Activated CD4-positive, alpha-beta memory T cell treated with anti-CD3 and anti-CD28 coated beads for 36 hours (primary cell): ENCODE results near the gene GALNS. TPM values are rescaled to one million over a fixed set of nuclear protein-coding genes. Genes with fewer than 3 reads are reported as not detected.
"Not testable (repeated sequence)": the region's sequence is repeated elsewhere in the genome, so short reads cannot be mapped to it uniquely, and the experiment has no call there.

Experiments
- CTCF ChIA-PET: fragments of 350-600 bp; sonication (Branson Sonifier 250); formaldehyde crosslinking; loops from one replicate; lab custom pipeline; 2021; ENCODE audit warnings: antibody characterized with exemption, inconsistent platforms; lab: Charles Lee
- POLR2A ChIA-PET: fragments of 350-600 bp; sonication (Branson Sonifier 250); formaldehyde crosslinking; loops from one replicate; lab custom pipeline; 2021; ENCODE audit warnings: antibody characterized with exemption; lab: Charles Lee
- DNase-seq: peaks from one replicate; pipeline ENCODE4 v3.0.0-alpha.2; 2020
- H3K27ac Mint-ChIP-seq: one replicate; pipeline ENCODE4 v1.8.0; 2021; ENCODE audit warnings: mixed read lengths
- H3K27me3 Mint-ChIP-seq: one replicate; pipeline ENCODE4 v1.8.0; 2021; ENCODE audit warnings: mixed read lengths
- H3K36me3 Mint-ChIP-seq: one replicate; pipeline ENCODE4 v1.8.0; 2021; ENCODE audit warnings: mixed read lengths
- H3K4me1 Mint-ChIP-seq: one replicate; pipeline ENCODE4 v1.8.0; 2021; ENCODE audit warnings: low read depth, mixed read lengths
- H3K4me3 Mint-ChIP-seq: one replicate; pipeline ENCODE4 v1.8.0; 2021; ENCODE audit warnings: mild to moderate bottlenecking, mixed read lengths
- H3K9me3 Mint-ChIP-seq: one replicate; pipeline ENCODE4 v1.8.0; 2021; ENCODE audit warnings: mixed read lengths
- intact Hi-C: fragments of 100-400 bp; cut with micrococcal nuclease; formaldehyde crosslinking; loops from one replicate; pipeline ENCODE4 v1.15.1; 2023
- total RNA-seq, 2 experiments: library from RNA; stranded (reverse); gene quantifications; one replicate each; pipeline ENCODE4 v1.2.3, GENCODE V29; 2021

GALNS gene
- total RNA-seq, 2 experiments from 2014 or later, result 22.0 to 24.1 TPM

GRCh38 chr16:88834670-88835069 is 22.1 kb downstream of the GALNS start:
- Mint-ChIP-seq H3K36me3 (peaks cover 3% of the 10 kb centered on the region), H3K4me3 (no peak overlapping the region), H3K9me3 (no peaks in the 10 kb centered on the region), H3K27ac (no peak overlapping the region), H3K27me3 (no peaks in the 10 kb centered on the region), H3K4me1 (no peaks in the 10 kb centered on the region)
- intact Hi-C loops, result no loop called here
- no peak for DNase-seq
- ChIA-PET POLR2A (no interaction called here), CTCF (no interaction called here)

DNA sequence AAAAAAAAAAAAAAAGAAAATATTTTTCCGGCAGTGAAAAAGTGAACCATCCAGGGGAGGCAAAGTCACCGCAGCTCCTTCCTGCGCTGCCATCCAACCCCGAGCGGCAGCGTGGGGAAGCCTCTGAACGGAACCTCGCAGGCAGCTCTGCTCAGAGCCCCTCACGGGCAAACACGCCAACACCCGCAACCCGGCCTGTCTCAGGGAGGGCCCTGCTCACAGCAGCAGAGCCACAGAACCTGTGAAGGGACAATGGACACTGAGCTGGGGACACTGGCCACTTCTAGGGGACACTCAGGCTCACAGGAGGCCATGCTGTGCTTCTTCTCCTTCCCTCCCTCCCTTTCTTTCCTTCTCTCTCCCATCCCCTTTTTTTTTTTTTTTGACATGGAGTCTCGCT is 23.7 kb downstream of the GALNS start:
- Mint-ChIP-seq H3K4me3 (no peak overlapping the region), H3K36me3 (peaks cover 3% of the 10 kb centered on the region), H3K9me3 (no peaks in the 10 kb centered on the region), H3K27ac (no peak overlapping the region), H3K27me3 (no peaks in the 10 kb centered on the region), H3K4me1 (no peaks in the 10 kb centered on the region)
- intact Hi-C loops, result no loop called here
- POLR2A ChIA-PET, result no interaction called here
- no peak for DNase-seq
- CTCF ChIA-PET, result no interaction called here

DNA sequence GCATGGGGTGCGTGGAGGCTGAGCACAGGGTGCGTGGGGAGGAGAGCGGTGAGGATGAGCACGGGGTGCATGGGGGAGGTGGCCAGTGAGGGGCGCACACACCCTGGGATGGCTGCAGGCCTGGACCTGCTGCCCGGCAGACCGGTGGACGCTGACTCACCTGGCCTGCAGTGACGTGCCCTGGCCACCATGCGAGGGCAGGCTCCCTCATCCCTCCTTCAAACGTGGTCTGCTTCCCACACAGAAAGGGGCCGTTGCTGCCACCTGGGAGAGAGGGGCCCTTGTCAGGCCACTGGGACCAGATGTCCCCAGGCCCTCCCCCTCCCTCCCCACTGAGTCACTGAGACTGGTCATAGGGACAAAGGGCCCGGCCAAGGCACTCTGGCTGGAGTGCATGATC is 24.9 kb downstream of the GALNS start:
- no peak for DNase-seq
- no peaks in the 10 kb centered on the region for H3K4me1 Mint-ChIP-seq
- H3K4me3 Mint-ChIP-seq, result no peak overlapping the region
- H3K27ac Mint-ChIP-seq, result no peak overlapping the region
- H3K9me3 Mint-ChIP-seq, result no peaks in the 10 kb centered on the region
- intact Hi-C loops, result no loop called here
- POLR2A ChIA-PET, result no interaction called here
- peaks cover 3% of the 10 kb centered on the region for H3K36me3 Mint-ChIP-seq
- CTCF ChIA-PET, result no interaction called here
- no peaks in the 10 kb centered on the region for H3K27me3 Mint-ChIP-seq

DNA sequence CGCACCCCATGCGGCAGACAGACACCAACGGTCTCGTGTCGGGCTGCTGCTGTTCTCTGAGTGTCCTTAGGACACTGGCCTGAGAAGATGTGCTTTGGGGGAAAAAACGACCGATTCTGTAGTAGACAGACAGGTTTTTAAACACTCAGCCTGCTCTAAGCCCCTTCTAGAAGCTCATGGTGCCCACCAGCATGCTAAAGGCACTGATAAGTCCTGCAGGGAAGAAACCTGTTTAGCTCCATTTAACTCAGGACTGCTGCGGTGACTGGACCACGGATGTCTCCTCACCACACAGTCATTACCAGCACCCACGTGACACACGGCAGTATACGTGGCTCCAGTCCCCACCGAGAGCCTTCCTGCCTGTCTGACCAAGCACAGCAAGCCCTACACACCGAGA is 26.0 kb downstream of the GALNS start:
- CTCF ChIA-PET, result interaction anchor here (1.1 kb wide), 1 partner anchor 18 kb away, joined by 4 read pairs; no protein-coding TSS in a partner anchor

GRCh38 chr16:88830258-88830657 is 26.5 kb downstream of the GALNS start:
- Mint-ChIP-seq H3K36me3 (peaks cover 2% of the 10 kb centered on the region), H3K4me3 (no peak overlapping the region), H3K4me1 (no peaks in the 10 kb centered on the region), H3K27ac (no peak overlapping the region), H3K9me3 (no peaks in the 10 kb centered on the region), H3K27me3 (no peaks in the 10 kb centered on the region)
- CTCF ChIA-PET, result interaction anchor here (1.1 kb wide), 1 partner anchor 18 kb away, joined by 4 read pairs; no protein-coding TSS in a partner anchor
- DNase-seq, result no peak
- POLR2A ChIA-PET, result no interaction called here
- intact Hi-C loops, result no loop called here

More for the DNA sequence above, 26.0 kb downstream of the GALNS start:
- intact Hi-C loops, result no loop called here
- no peak for DNase-seq
- Mint-ChIP-seq H3K27ac (no peak overlapping the region), H3K36me3 (peaks cover 3% of the 10 kb centered on the region), H3K4me1 (no peaks in the 10 kb centered on the region), H3K27me3 (no peaks in the 10 kb centered on the region), H3K4me3 (no peak overlapping the region), H3K9me3 (no peaks in the 10 kb centered on the region)
- POLR2A ChIA-PET, result no interaction called here

DNA sequence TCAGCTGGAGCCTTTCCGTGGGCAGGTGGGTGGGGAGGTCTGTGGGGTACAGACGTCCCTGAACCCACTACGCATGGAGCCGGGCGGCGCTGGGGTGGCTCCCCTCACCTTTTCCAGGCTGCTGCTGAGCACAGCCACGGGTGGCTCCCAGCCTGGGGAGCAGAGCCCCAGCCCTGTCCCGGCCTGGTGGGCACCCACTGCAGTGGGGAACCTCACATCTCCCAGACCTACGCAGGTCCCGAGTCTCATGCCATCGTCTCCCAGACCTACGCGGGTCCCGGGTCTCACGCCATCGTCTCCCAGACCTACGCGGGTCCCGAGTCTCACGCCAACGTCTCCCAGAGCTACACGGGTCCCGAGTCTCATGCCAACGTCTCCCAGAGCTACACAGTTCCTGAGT is 28.0 kb downstream of the GALNS start:
- intact Hi-C loops, result no loop called here
- POLR2A ChIA-PET, result interaction anchor here (0.5 kb wide), 1 partner anchor 26 kb away, joined by 4 read pairs; no protein-coding TSS in a partner anchor

DNA sequence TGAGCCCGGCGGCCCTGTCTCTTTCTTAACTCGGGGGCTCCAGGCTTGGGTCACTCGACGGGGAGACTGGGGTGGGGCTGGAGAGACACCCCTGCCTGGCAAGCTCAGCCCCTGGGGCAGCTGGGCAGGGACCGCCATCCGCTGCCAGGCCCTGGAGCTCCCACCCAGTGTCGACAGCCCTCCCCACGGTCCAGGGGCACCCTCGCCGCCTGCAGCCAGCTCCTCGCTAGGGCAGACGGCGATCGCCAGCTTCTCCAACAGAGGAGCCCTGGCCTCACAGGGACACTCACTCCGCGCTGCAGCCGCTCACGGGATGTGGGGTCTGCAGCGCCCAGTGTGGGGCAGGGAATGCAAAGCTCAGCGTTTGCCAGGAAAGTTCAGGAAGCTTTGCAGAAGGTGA is 29.0 kb downstream of the GALNS start:
- Mint-ChIP-seq H3K9me3 (no peaks in the 10 kb centered on the region), H3K4me3 (no peak overlapping the region), H3K4me1 (no peaks in the 10 kb centered on the region), H3K27me3 (no peaks in the 10 kb centered on the region), H3K27ac (no peak overlapping the region), H3K36me3 (no peaks in the 10 kb centered on the region)
- ChIA-PET CTCF (no interaction called here), POLR2A (no interaction called here)
- intact Hi-C loops, result no loop called here
- no peak for DNase-seq

More for the DNA sequence above, 28.0 kb downstream of the GALNS start:
- CTCF ChIA-PET, result no interaction called here
- no peak overlapping the region for H3K27ac Mint-ChIP-seq
- no peak overlapping the region for H3K4me3 Mint-ChIP-seq
- H3K27me3 Mint-ChIP-seq, result no peaks in the 10 kb centered on the region
- DNase-seq, result no peak
- H3K4me1 Mint-ChIP-seq, result no peaks in the 10 kb centered on the region
- H3K36me3 Mint-ChIP-seq, result no peaks in the 10 kb centered on the region
- no peaks in the 10 kb centered on the region for H3K9me3 Mint-ChIP-seq

DNA sequence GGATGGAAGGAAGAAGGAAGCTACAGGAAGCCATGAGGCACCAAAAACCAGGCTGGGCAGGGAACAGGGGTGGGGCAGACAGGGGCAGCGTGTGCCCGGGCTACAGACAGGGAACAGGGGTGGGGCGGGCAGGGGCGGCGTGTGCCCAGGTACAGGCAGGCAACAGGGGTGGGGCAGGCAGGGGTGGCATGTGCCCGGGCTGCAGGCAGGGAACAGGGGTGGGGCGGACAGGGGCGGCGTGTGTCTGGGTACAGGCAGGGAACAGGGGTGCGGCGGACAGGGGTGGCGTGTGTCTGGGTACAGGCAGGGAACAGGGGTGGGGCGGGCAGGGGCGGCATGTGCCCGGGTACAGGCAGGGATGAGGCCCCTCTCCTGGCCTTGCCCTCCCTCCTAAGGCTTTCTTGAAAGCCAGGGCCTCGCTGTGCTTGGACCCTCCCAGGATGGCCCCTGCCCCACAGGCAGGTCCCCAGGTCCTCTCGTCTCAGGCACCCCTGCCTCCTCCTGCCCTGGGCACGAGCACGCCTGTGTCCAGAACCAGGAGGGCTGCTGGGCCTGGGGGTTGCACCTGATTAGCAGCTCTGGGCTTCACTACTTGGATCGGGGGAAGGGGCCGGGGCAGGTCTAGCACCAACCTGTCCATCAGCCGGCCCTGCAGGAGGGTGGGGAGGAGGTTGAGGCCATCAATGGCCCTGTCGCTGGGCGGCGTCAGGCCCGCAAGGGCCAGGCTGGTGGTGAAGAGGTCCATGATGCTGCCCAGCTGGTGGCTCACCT is 30.5 kb downstream of the GALNS start:
- DNase-seq, result no peak
- Mint-ChIP-seq H3K36me3 (no peaks in the 10 kb centered on the region), H3K9me3 (no peaks in the 10 kb centered on the region), H3K4me3 (no peak overlapping the region), H3K27me3 (no peaks in the 10 kb centered on the region), H3K27ac (no peak overlapping the region), H3K4me1 (no peaks in the 10 kb centered on the region)
- POLR2A ChIA-PET, result no interaction called here
- CTCF ChIA-PET, result no interaction called here
- intact Hi-C loops, result no loop called here

DNA sequence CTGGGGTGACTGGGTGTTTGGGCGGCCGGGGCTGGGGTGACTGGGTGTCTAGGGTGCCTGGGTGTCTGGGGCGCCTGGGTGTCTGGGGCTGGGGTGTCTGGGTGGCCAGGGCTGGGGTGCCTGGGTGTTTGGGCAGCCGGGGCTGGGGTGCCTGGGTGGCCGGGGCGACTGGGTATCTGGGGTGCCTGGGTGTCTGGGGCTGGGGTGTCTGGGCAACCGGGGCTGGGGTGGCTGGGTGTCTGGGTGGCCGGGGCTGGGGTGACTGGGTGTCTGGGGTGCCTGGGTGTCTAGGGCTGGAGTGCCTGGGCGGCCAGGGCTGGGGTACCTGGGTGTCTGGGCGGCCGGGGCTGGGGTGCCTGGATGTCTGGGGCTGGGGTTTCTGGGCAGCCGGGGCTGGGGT is 31.6 kb downstream of the GALNS start:
- POLR2A ChIA-PET, result no interaction called here
- no peaks in the 10 kb centered on the region for H3K27me3 Mint-ChIP-seq
- H3K4me1 Mint-ChIP-seq, result no peaks in the 10 kb centered on the region
- no peaks in the 10 kb centered on the region for H3K36me3 Mint-ChIP-seq
- no peak for DNase-seq
- H3K27ac Mint-ChIP-seq, result no peak overlapping the region
- H3K4me3 Mint-ChIP-seq, result no peak overlapping the region
- no peaks in the 10 kb centered on the region for H3K9me3 Mint-ChIP-seq
- CTCF ChIA-PET, result no interaction called here
- intact Hi-C loops, result no loop called here

GRCh38 chr16:88824256-88825077 is 32.3 kb downstream of the GALNS start:
- no peaks in the 10 kb centered on the region for H3K4me1 Mint-ChIP-seq
- H3K36me3 Mint-ChIP-seq, result no peaks in the 10 kb centered on the region
- ChIA-PET CTCF (no interaction called here), POLR2A (interaction anchor here (1.2 kb wide), 1 partner anchor 12 kb away, joined by 3 read pairs; the partner anchor contains the start of gene APRT)
- no peak for DNase-seq
- H3K4me3 Mint-ChIP-seq, result no peak overlapping the region
- intact Hi-C loops, result no loop called here
- H3K27me3 Mint-ChIP-seq, result no peaks in the 10 kb centered on the region
- H3K9me3 Mint-ChIP-seq, result no peaks in the 10 kb centered on the region
- no peak overlapping the region for H3K27ac Mint-ChIP-seq

- DNase-seq, H3K9me3 Mint-ChIP-seq, H3K4me1 Mint-ChIP-seq, H3K27me3 Mint-ChIP-seq, H3K4me3 Mint-ChIP-seq, H3K27ac Mint-ChIP-seq, H3K36me3 Mint-ChIP-seq, intact Hi-C loops, CTCF ChIA-PET: not testable (repeated sequence)
- POLR2A ChIA-PET, result interaction anchor here (1.2 kb wide), 1 partner anchor 11 kb away, joined by 3 read pairs; the partner anchor contains the start of gene APRT
Observed at GRCh38 chr16:88823646-88824045, 33.1 kb downstream of the GALNS start.

GRCh38 chr16:88822281-88823040 is 34.3 kb downstream of the GALNS start:
- H3K36me3 Mint-ChIP-seq, result no peaks in the 10 kb centered on the region
- H3K27me3 Mint-ChIP-seq, result no peaks in the 10 kb centered on the region
- H3K27ac Mint-ChIP-seq, result no peak overlapping the region
- ChIA-PET POLR2A (no interaction called here), CTCF (no interaction called here)
- H3K4me3 Mint-ChIP-seq, result no peak overlapping the region
- DNase-seq, result no peak
- intact Hi-C loops, result no loop called here
- H3K4me1 Mint-ChIP-seq, result no peaks in the 10 kb centered on the region
- no peaks in the 10 kb centered on the region for H3K9me3 Mint-ChIP-seq
